SK-N-SH (cell line): ENCODE results near the gene PRAMEF8.
"Not testable (repeated sequence)": the region's sequence is repeated elsewhere in the genome, so short reads cannot be mapped to it uniquely, and the experiment has no call there.

Experiments
- MXI1 ChIP-seq: IDR thresholded peaks from 2 replicates; pipeline ENCODE4 v1.6.1; 2012; ENCODE audit warnings: mild to moderate bottlenecking, low read depth, low read length, improper control_type of control experiment
- POLR2AphosphoS5 ChIP-seq: IDR thresholded peaks from 2 replicates; pipeline ENCODE4 v1.6.1; 2012; ENCODE audit warnings: low read depth, low read length
- RAD21 ChIP-seq: IDR thresholded peaks from 2 replicates; pipeline ENCODE4 v1.6.1; 2012; ENCODE audit warnings: mild to moderate bottlenecking, low read length
- RFX5 ChIP-seq: IDR thresholded peaks from 2 replicates; pipeline ENCODE4 v1.6.1; 2012; ENCODE audit warnings: mild to moderate bottlenecking, improper control_type of control experiment, low read length
- SMC3 ChIP-seq: IDR thresholded peaks from 2 replicates; pipeline ENCODE4 v1.6.1; 2012; ENCODE audit warnings: low read depth, low read length, improper control_type of control experiment
- TAF1 ChIP-seq: IDR thresholded peaks from 2 replicates; pipeline ENCODE4 v1.6.1; 2012; ENCODE audit warnings: low read depth, mild to moderate bottlenecking, low read length, moderate library complexity, borderline replicate concordance
- TCF12 ChIP-seq: IDR thresholded peaks from 2 replicates; pipeline ENCODE4 v1.4.0; 2012
- TEAD4 ChIP-seq: IDR thresholded peaks from 2 replicates; pipeline ENCODE4 v1.4.0; 2012; ENCODE audit warnings: mild to moderate bottlenecking, borderline replicate concordance; ENCODE audit not compliant: insufficient read depth
- YY1 ChIP-seq: IDR thresholded peaks from 2 replicates; pipeline ENCODE4 v1.4.0; 2012; ENCODE audit warnings: low read depth, mild to moderate bottlenecking
- TF ChIP-seq, protein P1 (sequence below): IDR thresholded peaks from 2 replicates; pipeline ENCODE4 v1.4.0; 2012; ENCODE audit warnings: low read depth, borderline replicate concordance
- TF ChIP-seq, protein P2 (sequence below): fragments of 200-600 bp; sonication (generic); IDR thresholded peaks from 2 replicates; pipeline ENCODE4 v1.6.1; 2017; ENCODE audit warnings: antibody characterized with exemption, mild to moderate bottlenecking, moderate library complexity
- TF ChIP-seq, protein P3 (sequence below): IDR thresholded peaks from 2 replicates; pipeline ENCODE4 v1.4.0; 2012; ENCODE audit warnings: low read depth
- TF ChIP-seq, protein P4 (sequence below): fragments of 150-350 bp; IDR thresholded peaks from 2 replicates; pipeline ENCODE4 v1.6.1; 2017; ENCODE audit warnings: antibody characterized with exemption, low read length, low read depth, borderline replicate concordance

DNA sequence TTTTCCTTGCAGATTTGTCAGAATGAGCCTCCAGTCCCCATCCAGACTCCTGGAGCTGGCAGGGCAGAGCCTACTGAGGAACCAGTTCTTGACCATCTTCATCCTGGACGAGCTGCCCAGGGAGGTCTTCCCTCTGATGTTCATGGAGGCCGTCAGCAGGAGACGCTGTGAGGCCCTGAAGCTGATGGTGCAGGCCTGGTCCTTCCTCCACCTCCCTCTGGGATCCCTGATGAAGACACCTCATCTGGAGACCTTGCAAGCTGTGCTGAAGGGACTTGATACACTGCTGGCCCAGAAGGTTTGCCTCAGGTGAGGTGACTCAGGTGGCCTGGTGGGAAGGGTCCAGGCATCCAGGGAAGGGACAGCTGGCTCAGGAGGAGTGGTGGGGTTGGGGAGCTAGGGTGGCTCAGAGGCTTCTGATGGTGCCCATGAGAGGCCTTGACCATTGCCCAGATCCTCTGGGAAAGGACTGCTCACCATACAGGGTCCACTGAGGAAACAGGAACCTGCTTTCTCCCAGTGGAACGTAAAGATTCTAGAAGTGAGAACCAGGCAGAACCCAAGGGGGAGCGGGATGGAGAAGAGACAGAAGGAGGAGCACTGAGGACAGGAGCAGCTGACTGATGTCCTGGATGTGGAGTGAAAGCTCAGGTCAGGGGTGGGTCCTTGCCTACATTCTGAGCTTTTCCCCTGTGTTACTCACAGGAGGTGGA, 38.9 kb downstream of the PRAMEF8 start:
- TF ChIP-seq, protein P1, sequence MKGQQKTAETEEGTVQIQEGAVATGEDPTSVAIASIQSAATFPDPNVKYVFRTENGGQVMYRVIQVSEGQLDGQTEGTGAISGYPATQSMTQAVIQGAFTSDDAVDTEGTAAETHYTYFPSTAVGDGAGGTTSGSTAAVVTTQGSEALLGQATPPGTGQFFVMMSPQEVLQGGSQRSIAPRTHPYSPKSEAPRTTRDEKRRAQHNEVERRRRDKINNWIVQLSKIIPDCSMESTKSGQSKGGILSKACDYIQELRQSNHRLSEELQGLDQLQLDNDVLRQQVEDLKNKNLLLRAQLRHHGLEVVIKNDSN = not testable (repeated sequence)
- TF ChIP-seq, protein P2, sequence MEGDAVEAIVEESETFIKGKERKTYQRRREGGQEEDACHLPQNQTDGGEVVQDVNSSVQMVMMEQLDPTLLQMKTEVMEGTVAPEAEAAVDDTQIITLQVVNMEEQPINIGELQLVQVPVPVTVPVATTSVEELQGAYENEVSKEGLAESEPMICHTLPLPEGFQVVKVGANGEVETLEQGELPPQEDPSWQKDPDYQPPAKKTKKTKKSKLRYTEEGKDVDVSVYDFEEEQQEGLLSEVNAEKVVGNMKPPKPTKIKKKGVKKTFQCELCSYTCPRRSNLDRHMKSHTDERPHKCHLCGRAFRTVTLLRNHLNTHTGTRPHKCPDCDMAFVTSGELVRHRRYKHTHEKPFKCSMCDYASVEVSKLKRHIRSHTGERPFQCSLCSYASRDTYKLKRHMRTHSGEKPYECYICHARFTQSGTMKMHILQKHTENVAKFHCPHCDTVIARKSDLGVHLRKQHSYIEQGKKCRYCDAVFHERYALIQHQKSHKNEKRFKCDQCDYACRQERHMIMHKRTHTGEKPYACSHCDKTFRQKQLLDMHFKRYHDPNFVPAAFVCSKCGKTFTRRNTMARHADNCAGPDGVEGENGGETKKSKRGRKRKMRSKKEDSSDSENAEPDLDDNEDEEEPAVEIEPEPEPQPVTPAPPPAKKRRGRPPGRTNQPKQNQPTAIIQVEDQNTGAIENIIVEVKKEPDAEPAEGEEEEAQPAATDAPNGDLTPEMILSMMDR = not testable (repeated sequence)
- TF ChIP-seq, protein P3, sequence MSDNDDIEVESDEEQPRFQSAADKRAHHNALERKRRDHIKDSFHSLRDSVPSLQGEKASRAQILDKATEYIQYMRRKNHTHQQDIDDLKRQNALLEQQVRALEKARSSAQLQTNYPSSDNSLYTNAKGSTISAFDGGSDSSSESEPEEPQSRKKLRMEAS = not testable (repeated sequence)
- not testable (repeated sequence) for TF ChIP-seq TEAD4, YY1, TCF12, SMC3, MXI1, POLR2AphosphoS5, RFX5, TAF1, RAD21
- TF ChIP-seq, protein P4, sequence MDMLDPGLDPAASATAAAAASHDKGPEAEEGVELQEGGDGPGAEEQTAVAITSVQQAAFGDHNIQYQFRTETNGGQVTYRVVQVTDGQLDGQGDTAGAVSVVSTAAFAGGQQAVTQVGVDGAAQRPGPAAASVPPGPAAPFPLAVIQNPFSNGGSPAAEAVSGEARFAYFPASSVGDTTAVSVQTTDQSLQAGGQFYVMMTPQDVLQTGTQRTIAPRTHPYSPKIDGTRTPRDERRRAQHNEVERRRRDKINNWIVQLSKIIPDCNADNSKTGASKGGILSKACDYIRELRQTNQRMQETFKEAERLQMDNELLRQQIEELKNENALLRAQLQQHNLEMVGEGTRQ = not testable (repeated sequence)
